NCI-H1694 (cell line): ENCODE data around the gene USP47.

Experiments used
- DNase-seq: peaks from one replicate; lab custom pipeline; 2025; lab: John Stamatoyannopoulos, UW

The USP47 gene

GRCh38 chr11:12005061-12005460 is 163.3 kb downstream of the USP47 start:
- DNase-seq = no peak

- no peak for DNase-seq
Measured at GRCh38 chr11:12005476-12005875, 163.7 kb downstream of the USP47 start.

GRCh38 chr11:12006552-12007229 is 164.9 kb downstream of the USP47 start:
- DNase-seq = no peak

GRCh38 chr11:12007230-12007593 is 165.4 kb downstream of the USP47 start:
- DNase-seq = no peak

GRCh38 chr11:12007769-12008737 is 166.3 kb downstream of the USP47 start, which contains the start of gene DKK3:
Gene DKK3 (minus strand): TSS chr11:12008626. CDS start chr11:12008582, 44 bp downstream.
- DNase-seq = no peak
